Upper lobe of left lung (tissue), 4 donors: ENCODE data around the gene KLHDC10.

Experiments used
- POLR2A ChIP-seq, 4 donors: fragments of 450-650 bp; IDR thresholded peaks; one replicate each; pipeline ENCODE4 v1.5.1; 2016 to 2017; ENCODE audit warnings: antibody characterized with exemption in 4 of 4, mild to moderate bottlenecking in 2 of 4
- POLR2AphosphoS5 ChIP-seq, 2 donors: sonication (generic); formaldehyde crosslinking; IDR thresholded peaks; one replicate each; pipeline ENCODE4 v1.5.1; 2017; ENCODE audit warnings: antibody characterized with exemption in 2 of 2
- TF ChIP-seq, protein P1 (sequence below), 6 experiments: fragments of 450-650 bp in 4 of 6; fragments of 200-600 bp in 2 of 6; sonication (generic) in 2 of 6; IDR thresholded peaks; one replicate each; pipeline ENCODE4 v1.5.1; 2016 to 2019; ENCODE audit warnings: antibody characterized with exemption in 6 of 6

DNA sequence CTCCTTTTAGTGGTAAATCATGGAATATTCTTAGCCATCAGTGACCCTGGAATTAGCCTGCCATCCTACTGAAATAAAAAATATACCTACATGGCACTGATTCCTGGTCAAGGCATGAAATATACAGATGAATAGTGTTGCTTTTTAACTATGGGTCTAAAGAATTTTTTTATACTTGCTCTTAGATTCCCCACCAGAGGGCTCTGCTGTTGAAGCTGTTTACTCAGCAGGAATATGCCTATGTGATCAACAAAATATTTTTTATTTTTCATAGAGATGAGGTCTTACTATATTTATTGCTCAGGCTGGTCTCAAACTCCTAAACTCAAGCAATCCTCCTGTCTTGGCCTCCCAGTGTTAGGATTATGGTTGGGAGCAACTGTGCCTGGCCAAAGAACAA, 32.6 kb upstream of the KLHDC10 start:
- TF ChIP-seq, protein P1, sequence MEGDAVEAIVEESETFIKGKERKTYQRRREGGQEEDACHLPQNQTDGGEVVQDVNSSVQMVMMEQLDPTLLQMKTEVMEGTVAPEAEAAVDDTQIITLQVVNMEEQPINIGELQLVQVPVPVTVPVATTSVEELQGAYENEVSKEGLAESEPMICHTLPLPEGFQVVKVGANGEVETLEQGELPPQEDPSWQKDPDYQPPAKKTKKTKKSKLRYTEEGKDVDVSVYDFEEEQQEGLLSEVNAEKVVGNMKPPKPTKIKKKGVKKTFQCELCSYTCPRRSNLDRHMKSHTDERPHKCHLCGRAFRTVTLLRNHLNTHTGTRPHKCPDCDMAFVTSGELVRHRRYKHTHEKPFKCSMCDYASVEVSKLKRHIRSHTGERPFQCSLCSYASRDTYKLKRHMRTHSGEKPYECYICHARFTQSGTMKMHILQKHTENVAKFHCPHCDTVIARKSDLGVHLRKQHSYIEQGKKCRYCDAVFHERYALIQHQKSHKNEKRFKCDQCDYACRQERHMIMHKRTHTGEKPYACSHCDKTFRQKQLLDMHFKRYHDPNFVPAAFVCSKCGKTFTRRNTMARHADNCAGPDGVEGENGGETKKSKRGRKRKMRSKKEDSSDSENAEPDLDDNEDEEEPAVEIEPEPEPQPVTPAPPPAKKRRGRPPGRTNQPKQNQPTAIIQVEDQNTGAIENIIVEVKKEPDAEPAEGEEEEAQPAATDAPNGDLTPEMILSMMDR (IDR thresholded peaks at IDR 0.05) = no peak
- TF ChIP-seq POLR2A (IDR thresholded peaks at IDR 0.05) = no peak
- no peak for TF ChIP-seq POLR2AphosphoS5 (IDR thresholded peaks at IDR 0.05)
